SH-SY5Y (cell line): ENCODE measurements around the gene NOB1.

Experiments
- GATA2 ChIP-seq: IDR thresholded peaks from 2 replicates; pipeline ENCODE4 v1.6.1; 2011; ENCODE audit warnings: mild to moderate bottlenecking, low read depth, low read length
- GATA3 ChIP-seq: IDR thresholded peaks from 2 replicates; pipeline ENCODE4 v1.6.1; 2011; ENCODE audit warnings: low read depth, mild to moderate bottlenecking, low read length, moderate library complexity

- TF ChIP-seq GATA2 (no peak), GATA3 (no peak)
Observed at GRCh38 chr16:69762814-69763598, 8.3 kb upstream of the NOB1 start.
